Dermis microvascular lymphatic vessel endothelial cell (primary cell): ENCODE results near the gene ENDOG. TPM values are rescaled to one million over a fixed set of nuclear protein-coding genes. Genes with fewer than 3 reads are reported as not detected.
"Not testable (repeated sequence)": the region's sequence is repeated elsewhere in the genome, so short reads cannot be mapped to it uniquely, and the experiment has no call there.

Experiments
- DNase-seq, 2 donors: peaks; one replicate each; pipeline versions ENCODE4 v3.0.0 to v3.0.0-alpha.2; 2010; ENCODE audit warnings: low read depth in 2 of 2
- total RNA-seq: library from RNA; depleted of rRNA; stranded (reverse); fragments of >200 nt; gene quantifications from 2 replicates; pipeline ENCODE4 v1.2.1, GENCODE V29; 2014

ENDOG gene
- total RNA-seq = 24.6 and 29.5 TPM in 2 replicates

DNA sequence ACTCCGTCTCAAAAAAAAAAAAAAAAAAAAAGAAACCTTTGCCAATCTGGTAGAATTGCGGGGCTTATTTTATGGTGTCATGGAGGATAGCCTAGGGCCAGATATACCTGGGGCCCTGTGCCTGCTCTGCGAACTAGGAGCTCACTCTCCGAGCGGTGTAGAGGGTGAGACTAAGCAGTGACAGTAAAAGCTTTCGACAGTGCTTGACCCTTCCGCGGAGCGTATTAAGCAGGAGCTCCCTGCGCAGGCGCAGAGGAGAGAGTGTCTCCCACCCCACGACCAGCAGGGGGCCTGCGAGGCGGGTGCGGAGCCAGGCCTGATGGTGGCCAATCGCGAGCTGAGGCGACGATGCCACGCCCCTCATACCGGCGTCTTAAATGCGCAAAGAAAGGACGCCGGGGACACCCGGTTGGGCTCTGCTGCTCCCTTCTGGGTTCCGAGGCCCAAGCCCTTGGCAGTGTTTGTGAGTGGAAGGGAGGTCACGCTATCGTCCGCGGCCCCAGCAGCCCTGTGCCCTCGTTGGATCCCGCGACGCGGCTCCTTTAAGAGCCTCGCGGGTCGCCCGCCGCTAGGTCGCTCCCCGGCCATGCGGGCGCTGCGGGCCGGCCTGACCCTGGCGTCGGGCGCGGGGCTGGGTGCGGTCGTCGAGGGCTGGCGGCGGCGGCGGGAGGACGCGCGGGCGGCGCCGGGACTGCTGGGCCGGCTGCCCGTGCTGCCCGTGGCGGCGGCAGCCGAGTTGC lies at the start of gene ENDOG:
Gene ENDOG, plus strand, starts transcription at position 402 of the 740 bp plus-strand sequence. Its CDS starts 185 bp downstream, at position 587.
- DNase-seq = peak; percentile 88 to 97

DNA sequence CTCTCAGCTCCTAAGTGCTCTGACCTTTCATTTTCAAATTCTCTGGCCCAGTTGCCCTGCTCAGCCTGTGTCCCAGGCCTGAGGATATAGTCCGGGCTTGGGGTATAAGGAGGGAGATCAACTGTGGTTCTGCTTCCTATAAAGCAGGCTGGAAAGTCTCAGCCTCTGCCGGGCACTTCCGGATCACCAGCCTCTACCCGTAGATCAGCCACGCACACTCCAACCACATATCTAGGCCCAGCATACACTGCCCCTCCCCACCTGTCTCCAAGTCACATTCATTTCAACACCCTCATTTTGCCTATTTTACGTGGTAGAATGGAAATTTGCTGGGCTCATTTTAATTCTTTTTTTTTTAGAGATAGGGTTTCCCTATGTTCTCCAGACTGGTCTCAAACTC lies 49.7 kb upstream of the ENDOG start:
- no peak for DNase-seq

DNA sequence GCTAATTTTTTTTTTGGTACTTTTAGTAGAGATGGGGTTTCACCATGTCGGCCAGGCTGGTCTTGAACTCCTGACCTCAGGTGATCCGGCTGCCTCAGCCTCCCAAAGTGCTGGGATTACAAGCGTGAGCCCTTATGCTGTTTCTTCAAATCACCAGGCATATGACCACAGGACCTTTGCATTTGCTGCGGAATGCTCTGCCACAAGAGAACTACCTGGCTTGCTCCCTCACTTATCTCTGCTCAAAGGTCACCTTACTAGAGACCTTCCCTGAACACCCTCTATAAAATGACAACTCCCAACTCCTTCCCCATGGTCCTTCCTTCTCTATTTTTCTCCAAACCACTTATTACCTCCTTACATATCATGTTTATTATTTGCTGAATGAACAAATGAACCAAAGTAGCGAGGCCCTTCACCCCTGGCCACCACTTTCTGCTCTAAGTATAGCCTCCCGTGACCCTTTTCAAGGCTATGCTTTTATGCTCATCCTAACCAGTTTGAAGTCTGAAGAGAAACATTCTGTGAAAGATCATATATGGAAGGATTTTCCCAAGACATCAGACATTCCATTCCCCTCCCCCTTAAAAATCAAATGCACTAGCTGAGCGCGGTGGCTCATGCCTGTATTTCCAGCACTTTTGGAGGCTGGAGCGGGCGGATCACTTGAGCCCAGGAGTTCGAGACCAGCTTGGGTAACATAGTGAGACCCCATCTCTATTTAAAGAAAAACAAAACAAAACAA lies 47.8 kb upstream of the ENDOG start:
- DNase-seq = no peak

DNA sequence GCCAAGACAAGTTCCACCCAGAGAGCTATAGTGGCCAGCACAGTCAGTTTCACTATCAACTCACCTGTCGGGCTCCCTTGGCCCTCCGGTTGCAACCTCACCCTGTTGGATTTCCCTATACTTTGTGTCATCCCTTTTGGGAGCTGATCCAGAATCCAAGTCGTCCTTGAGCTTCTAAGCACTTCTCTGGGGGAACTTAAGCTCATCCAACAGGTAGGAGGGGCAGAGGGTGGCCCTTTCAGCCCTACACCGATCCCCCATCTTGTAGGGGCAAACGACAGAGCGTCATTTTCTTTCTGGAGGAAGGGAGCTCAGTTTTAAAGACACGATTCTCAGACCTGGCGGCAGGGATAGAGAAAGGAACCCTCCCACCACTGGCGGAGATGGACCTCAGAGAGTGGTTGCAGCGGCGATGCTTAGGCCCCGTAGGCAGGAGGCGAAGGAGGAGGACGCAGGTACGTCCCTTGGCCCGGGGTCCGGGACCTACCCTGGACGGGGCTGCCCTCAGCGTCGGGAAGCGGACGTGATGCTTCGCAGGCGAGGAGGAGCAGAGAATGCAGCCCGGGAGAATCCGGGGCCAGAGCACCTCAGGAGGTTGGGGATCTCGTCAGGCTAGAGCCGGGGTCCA lies 47.1 kb upstream of the ENDOG start:
- peak in 1 of 2 donors; percentile 50 for DNase-seq

DNA sequence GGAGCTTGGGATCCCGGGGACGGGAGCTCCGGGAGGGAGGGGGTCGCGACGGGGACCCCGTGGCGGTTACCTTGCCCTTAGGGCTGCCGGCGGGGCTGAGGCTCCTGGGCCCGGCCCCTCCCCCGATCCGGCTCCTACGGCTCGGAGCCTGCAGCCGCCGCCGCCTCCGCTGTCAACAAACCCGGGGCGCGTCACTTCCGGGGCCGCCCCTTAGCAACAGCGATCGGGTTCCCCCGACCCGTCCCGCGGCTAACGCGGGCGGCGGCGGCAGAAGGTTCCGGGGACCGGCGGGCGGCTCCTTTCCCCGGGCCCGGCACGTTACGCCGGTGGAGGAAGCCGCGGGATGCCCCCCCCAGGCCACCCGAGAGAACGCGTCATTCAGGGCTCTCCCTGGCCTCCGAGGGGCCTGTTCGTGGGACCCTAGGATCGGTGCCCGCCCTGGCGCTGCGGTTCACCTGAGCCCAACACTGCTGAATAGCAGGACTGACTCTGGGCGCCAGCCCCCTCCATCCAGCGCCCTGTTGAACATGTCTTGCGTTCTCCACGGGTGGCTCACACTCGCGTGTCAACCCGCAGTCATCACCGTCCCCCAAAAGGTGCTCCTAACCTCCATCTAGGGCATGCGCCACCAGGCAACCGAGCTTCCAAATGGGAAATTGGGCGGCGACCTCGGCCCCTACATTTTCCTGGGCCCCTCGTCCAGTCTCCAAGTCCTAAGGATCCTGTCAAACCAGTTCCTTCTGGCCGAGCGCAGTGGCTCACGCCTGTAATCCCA lies 46.4 kb upstream of the ENDOG start, which contains the start of gene ZER1:
Gene ZER1, minus strand, starts transcription at position 183 of the 775 bp plus-strand sequence. CDS start 16,362 bp downstream, outside the sequence.
- DNase-seq = peak; percentile 51 to 92

DNA sequence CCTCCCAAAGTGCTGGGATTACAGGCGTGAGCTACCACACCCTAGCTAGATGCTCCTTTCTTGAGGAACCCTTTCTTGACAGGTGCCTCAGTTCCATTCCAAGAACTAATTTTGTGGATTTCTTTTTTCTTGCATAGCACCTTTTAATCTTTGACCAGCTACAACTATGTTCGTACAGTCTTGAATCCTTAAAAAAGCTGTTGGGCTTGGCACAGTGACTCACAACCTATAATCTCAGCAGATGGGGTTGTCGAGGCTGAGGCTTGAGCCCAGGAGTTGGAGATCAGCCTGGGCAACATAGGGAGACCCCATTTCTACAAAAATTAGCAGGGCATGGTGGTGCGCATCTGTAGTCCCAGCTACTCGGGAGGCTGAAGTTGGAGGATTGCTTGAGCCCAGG lies 45.3 kb upstream of the ENDOG start:
- no peak for DNase-seq

DNA sequence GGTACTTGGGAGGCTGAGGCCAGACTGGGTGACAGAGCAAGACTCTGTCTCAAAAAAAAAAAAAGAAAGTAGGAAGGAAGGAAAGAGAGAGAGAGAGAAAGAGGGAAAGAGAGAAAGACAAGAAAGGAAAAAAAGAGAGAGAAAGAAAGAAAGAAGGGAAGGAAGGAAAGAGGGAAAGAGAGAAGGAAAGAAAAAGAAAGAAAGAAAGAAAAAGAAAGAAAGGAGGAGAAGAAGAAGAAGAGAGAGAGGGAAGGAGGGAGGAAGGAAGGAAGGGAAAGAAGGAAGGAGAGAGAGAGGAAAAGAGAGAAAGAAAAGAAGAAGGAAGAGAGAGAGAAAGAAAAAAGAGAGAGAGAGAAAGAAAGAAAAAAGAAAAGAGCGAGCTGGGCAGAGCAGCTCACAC lies 43.5 kb upstream of the ENDOG start:
- no peak for DNase-seq

DNA sequence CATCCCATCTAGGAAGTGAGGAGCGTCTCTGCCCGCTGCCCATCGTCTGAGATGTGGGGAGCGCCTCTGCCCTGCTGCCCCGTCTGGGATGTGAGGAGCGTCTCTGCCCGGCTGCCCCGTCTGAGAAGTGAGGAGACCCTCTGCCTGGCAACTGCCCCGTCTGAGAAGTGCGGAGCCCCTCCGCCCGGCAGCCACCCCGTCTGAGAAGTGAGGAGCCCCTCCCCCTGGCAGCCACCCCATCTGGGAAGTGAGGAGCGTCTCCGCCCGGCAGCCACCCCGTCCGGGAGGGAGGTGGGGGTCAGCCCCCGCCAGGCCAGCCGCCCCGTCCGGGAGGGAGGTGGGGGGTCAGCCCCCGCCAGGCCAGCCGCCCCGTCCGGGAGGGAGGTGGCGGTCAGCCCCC lies 38.2 kb upstream of the ENDOG start:
- not testable (repeated sequence) for DNase-seq

DNA sequence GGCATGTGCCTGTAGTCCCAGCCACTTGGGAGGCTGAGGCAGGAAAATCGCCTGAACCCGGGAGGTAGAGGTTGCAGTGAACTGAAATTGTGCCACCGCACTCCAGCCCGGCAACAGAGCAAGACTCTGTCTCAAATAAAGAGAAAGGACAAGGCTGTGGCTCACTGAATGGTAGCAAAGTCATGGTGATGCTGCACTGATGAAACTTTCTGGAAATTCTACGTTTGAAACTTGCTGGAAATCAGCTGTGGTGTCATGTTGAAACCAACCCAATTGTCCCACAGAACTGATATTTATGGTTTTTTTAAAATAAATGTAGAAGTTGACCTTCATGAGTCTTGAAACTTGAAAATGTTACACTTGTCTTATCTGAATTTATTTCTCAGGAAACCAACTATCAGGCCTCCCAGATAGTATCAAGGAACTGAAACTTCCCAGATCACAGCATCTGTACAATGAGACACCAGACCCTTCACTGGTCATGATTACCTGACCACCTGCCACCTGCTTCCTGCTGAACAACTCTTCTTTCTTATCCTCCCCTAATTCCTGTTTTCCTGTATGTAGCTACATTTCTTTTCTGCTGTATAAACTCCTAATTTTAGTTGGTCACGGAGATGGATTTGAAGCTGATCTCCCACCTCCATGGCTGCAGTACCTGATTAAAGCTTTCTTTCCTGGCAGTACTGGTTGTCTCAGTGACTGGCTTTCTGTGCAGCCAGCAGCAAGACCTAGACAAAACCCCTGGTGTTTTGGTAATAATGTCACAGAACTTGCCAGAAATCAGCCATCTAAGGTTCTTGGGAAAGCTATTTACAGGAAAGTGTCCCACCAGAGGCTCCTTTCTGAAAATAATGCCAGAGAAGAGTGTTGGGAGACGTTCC lies 36.9 kb upstream of the ENDOG start:
- no peak for DNase-seq

DNA sequence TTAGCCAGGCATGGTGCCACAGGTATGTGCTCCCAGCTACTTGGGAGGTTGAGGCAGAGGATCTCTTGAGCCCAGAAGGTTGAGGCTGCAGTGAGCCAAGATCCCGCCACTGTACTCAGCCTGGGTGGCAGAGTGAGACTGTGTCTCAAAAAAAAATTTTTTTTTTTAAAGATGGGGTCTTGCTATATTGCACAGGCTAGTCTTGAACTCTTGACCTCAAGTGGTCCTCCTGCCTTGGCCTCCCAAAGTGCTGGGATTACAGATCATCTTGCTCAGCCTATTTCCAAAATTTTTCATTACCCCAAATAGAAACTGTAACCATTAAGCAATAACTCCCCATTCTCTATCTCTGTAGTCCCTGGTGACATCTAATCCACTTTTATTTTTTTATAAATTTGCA lies 35.6 kb upstream of the ENDOG start:
- no peak for DNase-seq

DNA sequence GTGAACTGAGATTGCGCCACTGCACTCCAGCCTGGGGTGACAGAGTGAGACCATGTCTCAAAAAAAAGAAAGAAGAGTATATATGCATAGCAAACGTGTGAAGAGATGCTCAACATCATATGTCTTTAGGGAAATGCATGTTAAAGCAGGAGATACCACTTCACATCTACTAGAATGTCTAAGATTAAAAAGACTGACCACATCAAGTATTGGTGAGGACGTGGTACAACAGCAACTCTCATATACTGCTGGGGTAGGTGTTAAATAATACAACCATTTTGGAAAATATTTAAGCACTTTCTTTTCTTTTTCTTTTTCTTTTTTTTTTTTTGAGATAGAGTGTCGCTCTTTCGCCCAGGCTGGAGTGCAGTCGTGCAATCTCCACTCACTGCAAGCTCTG lies 32.9 kb upstream of the ENDOG start:
- no peak for DNase-seq

DNA sequence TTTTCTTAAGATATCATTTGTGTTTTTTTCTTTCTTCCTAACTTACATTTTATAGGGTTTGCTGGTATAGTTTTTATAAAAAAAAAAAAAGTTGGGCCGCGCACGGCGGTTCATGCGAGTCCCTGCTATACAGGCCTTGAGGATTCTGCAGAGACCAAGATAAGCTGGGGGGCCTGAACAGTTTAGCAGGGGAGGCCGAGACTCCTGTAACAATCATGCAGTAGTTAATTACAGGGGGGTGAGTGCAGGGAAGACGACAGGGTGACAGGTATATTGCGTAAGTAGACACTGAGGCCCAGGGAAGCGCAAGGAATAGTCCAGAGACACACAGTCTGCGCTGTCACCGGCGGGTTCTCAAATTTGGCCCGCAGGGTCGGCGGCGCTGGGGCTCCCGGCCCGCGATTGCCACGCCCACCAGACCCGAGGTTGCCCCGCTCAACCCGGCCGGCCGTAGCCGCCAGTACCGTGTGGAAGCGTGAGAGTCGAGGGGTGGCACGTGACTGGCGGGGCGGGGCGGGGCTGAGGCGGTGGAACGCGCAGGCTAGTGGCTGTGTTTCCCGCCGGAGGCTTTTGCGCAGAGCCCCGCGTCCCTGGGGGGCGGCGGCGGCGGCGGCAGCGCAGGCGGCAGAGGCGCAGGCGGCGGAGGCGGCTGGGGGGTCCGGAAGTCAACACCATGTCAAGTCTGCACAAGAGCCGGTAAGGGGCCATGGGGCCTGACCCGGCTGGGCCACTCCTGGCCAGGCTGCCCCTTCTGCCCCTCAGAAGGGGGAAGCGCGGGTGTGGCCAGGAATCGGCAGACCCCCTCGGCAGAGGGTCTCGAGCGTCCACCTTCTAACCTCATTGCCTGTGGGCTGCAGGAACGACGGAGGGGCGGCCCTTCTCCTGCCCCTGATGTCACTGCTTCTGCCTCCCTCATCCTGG lies 31.4 kb upstream of the ENDOG start, which contains the start of gene TBC1D13:
Gene TBC1D13, plus strand, starts transcription at position 573 of the 921 bp plus-strand sequence. Its CDS starts 101 bp downstream, at position 674.
- peak; percentile 56 to 87 for DNase-seq

DNA sequence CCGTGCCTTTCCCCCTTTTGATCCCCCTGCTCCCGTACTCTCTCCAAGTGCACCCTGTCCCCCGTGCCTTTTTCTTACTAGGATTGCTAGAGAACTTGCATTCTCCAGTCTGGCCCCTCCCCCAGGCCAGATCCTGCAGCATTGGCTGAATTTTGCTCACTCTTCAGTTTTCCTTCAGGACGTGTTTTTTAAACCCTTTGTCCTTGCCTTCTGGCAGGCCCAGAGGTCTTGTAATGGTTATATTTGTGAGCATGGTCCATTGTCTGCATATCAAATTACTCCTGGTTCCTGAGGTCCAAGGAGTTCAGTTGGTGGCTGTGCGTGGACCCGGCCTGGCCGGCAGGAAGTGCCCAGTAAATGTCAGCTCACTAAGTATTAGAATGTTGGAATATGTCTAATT lies 30.6 kb upstream of the ENDOG start:
- peak in 1 of 2 donors; percentile 18 for DNase-seq

DNA sequence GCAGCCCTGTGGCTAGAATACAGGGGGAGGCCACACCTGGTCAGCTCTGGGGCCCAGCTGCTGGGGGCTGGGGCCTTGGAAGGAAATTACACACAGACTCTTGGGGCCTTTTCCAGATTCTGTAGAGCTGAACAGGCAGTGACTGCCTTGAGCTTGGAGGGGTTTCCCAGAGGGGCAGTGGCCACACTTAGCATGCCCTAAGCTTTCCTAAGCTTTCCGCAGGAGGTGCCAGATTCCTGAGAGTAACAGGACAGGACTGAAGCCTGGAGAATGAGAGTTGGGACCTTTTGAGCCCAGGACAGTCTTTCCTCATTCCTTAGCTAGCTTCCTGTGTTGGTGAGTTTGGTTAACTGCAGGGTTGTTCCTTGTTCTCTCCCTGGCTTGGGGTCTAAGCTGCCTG lies 29.9 kb upstream of the ENDOG start:
- DNase-seq = no peak

DNA sequence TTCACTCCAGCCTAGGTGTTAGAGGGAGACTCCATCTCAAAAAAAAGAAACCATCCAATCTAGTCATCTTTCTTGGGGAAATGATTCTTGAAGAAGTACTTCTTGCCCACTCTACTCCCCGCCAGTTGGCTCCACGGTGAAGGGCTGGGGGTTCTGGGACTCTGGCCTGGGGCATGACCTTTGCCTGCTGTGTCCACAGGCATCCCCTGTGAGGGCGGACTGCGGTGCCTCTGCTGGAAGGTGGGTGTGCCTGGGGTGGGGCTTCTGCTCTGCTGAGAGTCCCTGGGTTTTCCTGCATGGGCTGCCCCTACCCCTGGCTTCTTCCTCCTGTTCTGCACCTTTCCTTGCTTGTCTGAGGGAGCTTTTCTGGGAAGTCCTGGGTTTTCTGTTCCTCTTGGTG lies 27.8 kb upstream of the ENDOG start:
- no peak for DNase-seq

DNA sequence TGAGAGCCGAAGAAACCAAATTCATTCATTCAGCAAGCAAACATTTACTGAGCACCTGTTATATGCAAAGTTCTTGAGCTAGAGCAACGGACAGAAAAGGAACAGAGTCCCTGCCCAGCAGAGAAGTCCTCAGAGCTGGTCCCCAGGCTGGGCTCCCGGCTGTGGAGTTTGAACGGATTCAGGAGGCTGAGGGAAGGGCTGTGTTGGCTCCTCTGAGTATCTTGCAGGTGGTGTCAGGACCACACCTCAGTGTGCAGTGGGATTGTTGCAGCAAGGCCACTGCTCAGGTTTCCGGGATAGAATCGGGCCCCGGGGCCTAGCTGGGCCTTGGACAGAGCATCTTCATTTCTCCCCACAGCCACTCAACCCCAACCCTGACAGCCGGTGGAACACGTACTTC lies 26.2 kb upstream of the ENDOG start:
- no peak for DNase-seq

DNA sequence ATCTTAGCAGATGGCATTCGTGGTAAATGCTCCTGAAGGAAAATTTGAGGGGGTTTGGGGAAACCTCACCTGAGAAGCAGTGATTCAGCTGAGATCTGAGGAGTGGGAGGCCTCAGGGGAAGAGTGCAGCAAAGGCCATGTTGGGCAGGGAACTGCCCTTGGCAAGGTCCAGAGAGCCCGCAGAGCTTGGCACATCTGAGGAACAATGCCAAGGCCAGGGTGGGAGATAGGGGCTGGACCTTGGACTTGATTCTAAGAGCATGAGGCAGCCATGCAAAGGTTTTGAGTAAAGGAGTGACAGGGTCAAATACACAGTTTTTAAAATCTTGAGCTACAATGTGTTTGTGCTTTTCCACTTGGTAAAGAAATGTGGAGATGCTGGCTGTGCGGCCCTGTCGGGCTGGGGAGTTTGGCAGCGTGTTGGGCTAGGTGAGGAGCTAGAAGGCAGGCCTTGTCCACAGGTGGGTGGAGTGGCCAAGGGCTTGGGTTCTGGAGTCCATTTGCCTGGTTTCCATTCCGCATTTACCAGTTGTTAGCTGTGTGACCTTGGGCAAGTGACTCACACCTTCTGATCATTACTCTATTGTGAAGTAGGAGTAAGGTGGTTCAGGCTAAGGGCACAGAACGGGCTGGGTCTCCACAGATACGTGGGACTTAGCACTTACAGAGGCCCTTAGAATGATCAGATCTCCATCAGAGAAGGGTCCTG lies 25.2 kb upstream of the ENDOG start:
- DNase-seq = no peak

DNA sequence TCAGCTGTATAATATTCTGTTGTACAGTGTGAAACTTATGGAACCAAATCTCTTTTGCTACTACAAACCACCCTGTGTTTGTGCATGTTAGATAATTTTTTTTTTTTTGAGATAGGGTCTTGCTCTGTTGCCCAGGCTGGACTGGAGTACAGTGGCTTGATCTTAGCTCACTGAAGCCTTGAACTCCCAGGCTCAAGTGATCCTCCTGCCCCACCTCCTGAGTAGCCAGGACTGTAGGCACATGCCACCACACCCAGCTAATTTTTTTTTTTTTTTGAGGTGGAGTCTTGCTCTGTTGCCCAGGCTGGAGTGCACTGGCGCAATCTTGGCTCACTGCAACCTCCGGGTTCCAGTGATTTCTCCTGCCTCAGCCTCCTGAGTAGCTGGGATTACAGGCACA lies 23.3 kb upstream of the ENDOG start:
- not testable (repeated sequence) for DNase-seq

DNA sequence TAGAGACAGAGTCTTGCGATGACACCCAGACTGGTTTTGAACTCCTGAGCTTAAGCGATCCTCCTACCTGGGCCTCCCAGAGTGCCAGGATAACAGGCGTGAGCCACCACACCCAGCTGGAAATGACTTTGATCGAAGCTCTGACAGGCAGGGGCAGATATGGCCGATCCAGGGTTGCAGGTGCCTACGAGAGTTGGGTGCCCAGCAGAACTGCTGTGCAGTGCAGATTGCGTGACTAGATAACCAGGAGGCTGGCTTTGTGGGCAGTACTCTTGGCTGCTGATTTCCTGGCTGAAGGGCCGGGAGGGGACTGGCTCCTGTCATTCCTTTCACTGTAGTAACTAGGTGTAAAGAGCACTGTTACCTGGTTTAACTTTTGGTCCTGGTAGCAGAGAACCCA lies 19.4 kb upstream of the ENDOG start:
- no peak for DNase-seq
